ENCODE measurements around the gene HTR1D. TPM values are rescaled to one million over a fixed set of nuclear protein-coding genes. Genes with fewer than 3 reads are reported as not detected.
"Not testable (repeated sequence)": the region's sequence is repeated elsewhere in the genome, so short reads cannot be mapped to it uniquely, and the experiment has no call there.

HTR1D gene
- polyA plus RNA-seq, 4 donors = 0.21 to 11.3 (median 6.2) TPM

GRCh38 chr1:23200883-23201282 lies 16.4 kb downstream of the HTR1D start:
- H3K36me3 ChIP-seq (ENCODE audit: control insufficient read depth in 3 of 3, insufficient read depth in 2 of 3, low read depth in 1 of 3, low read length in 3 of 3) = no peaks in the 10 kb centered on the region
- no peaks in the 10 kb centered on the region for H3K9me3 ChIP-seq (ENCODE audit: control insufficient read depth in 2 of 2, insufficient read depth in 1 of 2, low read depth in 1 of 2, low read length in 1 of 2)
- no peaks in the 10 kb centered on the region for H3K4me1 ChIP-seq (ENCODE audit: control insufficient read depth in 3 of 3, insufficient read depth in 2 of 3, low read depth in 1 of 3, low read length in 2 of 3)
- DNase-seq (no peak), FAIRE-seq (no peak)
- WGBS, 3 donors = 60 to 92% (median 83%) methylated on average over 1 of the region's 1 CpG
- no peak overlapping the region for H3K27ac ChIP-seq (ENCODE audit: low read depth in 1 of 3, low read length in 2 of 3)
- H3K27me3 ChIP-seq (ENCODE audit: control insufficient read depth in 3 of 3, insufficient read depth in 3 of 3, low read length in 3 of 3) = no peaks in the 10 kb centered on the region
- H3K4me3 ChIP-seq (ENCODE audit: low read depth in 1 of 3, low read length in 3 of 3) = no peak overlapping the region

DNA sequence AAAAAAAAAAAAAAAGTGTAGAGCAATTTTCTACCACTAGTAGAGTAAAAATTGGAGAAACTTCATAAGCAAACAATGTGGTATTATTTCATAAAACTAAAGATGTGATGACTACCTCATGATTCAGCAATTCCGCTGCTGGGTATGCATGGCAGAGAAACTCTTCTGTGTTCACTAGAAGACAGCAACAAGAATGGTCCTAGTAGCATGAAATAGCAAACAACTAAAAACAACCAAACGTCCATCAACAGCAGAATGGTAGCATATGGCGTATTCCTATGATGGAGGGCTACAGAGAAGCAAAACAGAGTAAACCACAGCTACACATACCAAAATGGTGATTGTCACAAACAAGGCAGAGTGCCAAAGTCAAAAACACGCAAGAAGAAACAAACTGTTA lies 18.9 kb downstream of the HTR1D start:
- Histone ChIP-seq H3K9me3 (ENCODE audit: control insufficient read depth in 2 of 2, insufficient read depth in 1 of 2, low read depth in 1 of 2, low read length in 1 of 2) (no peaks in the 10 kb centered on the region), H3K27ac (ENCODE audit: low read depth in 1 of 3, low read length in 2 of 3) (no peak overlapping the region), H3K4me3 (ENCODE audit: low read depth in 1 of 3, low read length in 3 of 3) (no peak overlapping the region), H3K4me1 (ENCODE audit: control insufficient read depth in 3 of 3, insufficient read depth in 2 of 3, low read depth in 1 of 3, low read length in 2 of 3) (no peaks in the 10 kb centered on the region), H3K27me3 (ENCODE audit: control insufficient read depth in 3 of 3, insufficient read depth in 3 of 3, low read length in 3 of 3) (no peaks in the 10 kb centered on the region), H3K36me3 (ENCODE audit: control insufficient read depth in 3 of 3, insufficient read depth in 2 of 3, low read depth in 1 of 3, low read length in 3 of 3) (peaks cover 0 to 6% (median 0%) of the 10 kb centered on the region in 3 donors)
- DNase-seq (no peak), FAIRE-seq (no peak)
- WGBS, 3 donors = 71 to 88% (median 78%) methylated on average over 4 of the region's 4 CpGs

DNA sequence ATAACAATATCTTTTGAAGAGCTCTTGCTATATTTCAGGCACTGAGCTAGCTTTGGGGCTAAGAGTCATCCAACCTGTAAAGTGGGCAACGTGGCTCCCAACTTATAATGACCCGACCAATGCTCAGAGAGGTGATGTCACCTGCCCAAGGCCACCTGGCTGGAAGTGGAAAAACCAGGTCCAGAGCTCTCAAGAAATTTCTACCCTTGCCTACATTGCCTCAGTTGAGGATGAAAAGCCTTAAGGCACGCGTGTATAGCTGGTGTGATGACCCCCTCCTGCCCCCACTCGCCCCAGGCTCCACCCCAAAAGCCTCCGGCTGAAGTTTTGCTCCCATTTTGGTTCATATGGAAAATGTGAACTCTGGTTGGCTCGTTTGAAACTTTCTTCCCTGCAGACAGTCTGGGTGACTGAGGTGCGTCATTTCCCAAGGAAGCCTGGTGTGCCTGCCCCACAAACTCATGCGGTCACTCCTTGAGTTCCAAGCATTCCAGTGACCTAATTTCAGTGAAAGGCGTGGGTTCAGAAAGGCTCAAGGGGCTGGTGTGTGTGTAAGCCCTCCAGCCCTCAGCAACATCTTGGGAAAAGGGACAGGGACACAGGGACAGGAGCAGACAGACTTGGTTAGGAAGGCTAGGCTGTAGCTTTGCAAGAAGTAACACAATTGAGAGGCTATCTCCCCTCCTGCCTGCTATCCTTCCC lies 20.5 kb downstream of the HTR1D start:
- Histone ChIP-seq H3K9me3 (ENCODE audit: control insufficient read depth in 2 of 2, insufficient read depth in 1 of 2, low read depth in 1 of 2, low read length in 1 of 2) (no peaks in the 10 kb centered on the region), H3K4me1 (ENCODE audit: control insufficient read depth in 3 of 3, insufficient read depth in 2 of 3, low read depth in 1 of 3, low read length in 2 of 3) (no peaks in the 10 kb centered on the region), H3K27me3 (ENCODE audit: control insufficient read depth in 3 of 3, insufficient read depth in 3 of 3, low read length in 3 of 3) (no peaks in the 10 kb centered on the region), H3K4me3 (ENCODE audit: low read depth in 1 of 3, low read length in 3 of 3) (no peak overlapping the region), H3K27ac (ENCODE audit: low read depth in 1 of 3, low read length in 2 of 3) (no peak overlapping the region), H3K36me3 (ENCODE audit: control insufficient read depth in 3 of 3, insufficient read depth in 2 of 3, low read depth in 1 of 3, low read length in 3 of 3) (peaks cover 0 to 6% (median 0%) of the 10 kb centered on the region in 3 donors)
- DNase-seq (no peak), FAIRE-seq (no peak)
- WGBS, 3 donors = 76 to 80% (median 79%) methylated on average over 10 of the region's 10 CpGs

DNA sequence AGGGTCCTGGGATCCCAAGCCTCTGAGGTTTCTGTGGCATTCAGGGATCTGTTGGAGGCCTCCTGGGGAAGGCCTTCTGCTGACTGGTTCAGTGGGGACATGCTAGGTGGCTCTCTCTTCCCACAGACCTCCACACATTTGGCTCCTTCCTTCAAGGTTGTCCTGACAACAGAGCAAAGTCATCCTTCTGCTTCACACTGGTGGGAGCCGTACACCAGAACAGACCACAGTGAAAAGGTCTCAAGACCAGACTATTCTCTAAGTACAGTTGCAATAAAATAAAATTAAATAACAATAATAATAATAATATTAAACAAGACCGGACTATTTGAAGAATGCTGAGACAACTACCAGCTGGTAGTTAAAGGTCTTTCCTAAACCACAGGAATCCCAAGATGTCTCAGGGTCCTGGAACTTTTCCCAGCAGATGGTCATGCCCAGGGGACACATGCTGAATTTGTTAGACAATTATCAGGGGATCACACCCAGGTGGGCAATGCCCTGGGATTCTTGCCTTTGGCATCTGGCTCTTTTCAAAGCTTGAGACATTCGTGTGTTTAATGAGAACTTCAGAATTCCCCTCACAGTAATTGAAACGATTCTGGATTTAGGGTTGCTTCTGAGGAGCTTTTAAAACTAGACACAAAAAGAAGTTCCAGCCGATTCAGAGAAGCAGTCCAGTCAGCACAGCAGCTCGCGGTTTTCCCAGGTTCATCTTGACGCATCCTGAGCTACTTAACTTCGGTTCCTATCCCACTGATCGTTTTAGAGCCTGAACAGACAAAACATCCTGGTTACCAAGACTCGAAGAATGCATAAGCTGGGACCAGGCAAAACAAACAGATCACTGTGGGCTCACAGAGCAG lies 22.9 kb downstream of the HTR1D start:
- no peaks in the 10 kb centered on the region for H3K4me1 ChIP-seq (ENCODE audit: control insufficient read depth in 3 of 3, insufficient read depth in 2 of 3, low read depth in 1 of 3, low read length in 2 of 3)
- no peak overlapping the region for H3K27ac ChIP-seq (ENCODE audit: low read depth in 1 of 3, low read length in 2 of 3)
- no peak for FAIRE-seq
- no peaks in the 10 kb centered on the region for H3K27me3 ChIP-seq (ENCODE audit: control insufficient read depth in 3 of 3, insufficient read depth in 3 of 3, low read length in 3 of 3)
- no peak overlapping the region for H3K4me3 ChIP-seq (ENCODE audit: low read depth in 1 of 3, low read length in 3 of 3)
- peaks cover 0 to 6% (median 0%) of the 10 kb centered on the region in 3 donors for H3K36me3 ChIP-seq (ENCODE audit: control insufficient read depth in 3 of 3, insufficient read depth in 2 of 3, low read depth in 1 of 3, low read length in 3 of 3)
- WGBS, 3 donors = 65 to 84% (median 72%) methylated on average over 11 of the region's 11 CpGs
- DNase-seq = no peak
- no peaks in the 10 kb centered on the region for H3K9me3 ChIP-seq (ENCODE audit: control insufficient read depth in 2 of 2, insufficient read depth in 1 of 2, low read depth in 1 of 2, low read length in 1 of 2)

GRCh38 chr1:23193391-23194118 lies 23.7 kb downstream of the HTR1D start:
- H3K9me3 ChIP-seq (ENCODE audit: control insufficient read depth in 2 of 2, insufficient read depth in 1 of 2, low read depth in 1 of 2, low read length in 1 of 2) = no peaks in the 10 kb centered on the region
- H3K27ac ChIP-seq (ENCODE audit: low read depth in 1 of 3, low read length in 2 of 3) = no peak overlapping the region
- no peaks in the 10 kb centered on the region for H3K27me3 ChIP-seq (ENCODE audit: control insufficient read depth in 3 of 3, insufficient read depth in 3 of 3, low read length in 3 of 3)
- 94 to 95% (median 94%) methylated on average over 27 of the region's 27 CpGs for WGBS, 3 donors
- no peak overlapping the region for H3K4me3 ChIP-seq (ENCODE audit: low read depth in 1 of 3, low read length in 3 of 3)
- peaks cover 0 to 6% (median 0%) of the 10 kb centered on the region in 3 donors for H3K36me3 ChIP-seq (ENCODE audit: control insufficient read depth in 3 of 3, insufficient read depth in 2 of 3, low read depth in 1 of 3, low read length in 3 of 3)
- FAIRE-seq = no peak
- no peak for DNase-seq
- peaks cover 0 to 4% (median 0%) of the 10 kb centered on the region in 3 donors for H3K4me1 ChIP-seq (ENCODE audit: control insufficient read depth in 3 of 3, insufficient read depth in 2 of 3, low read depth in 1 of 3, low read length in 2 of 3)

DNA sequence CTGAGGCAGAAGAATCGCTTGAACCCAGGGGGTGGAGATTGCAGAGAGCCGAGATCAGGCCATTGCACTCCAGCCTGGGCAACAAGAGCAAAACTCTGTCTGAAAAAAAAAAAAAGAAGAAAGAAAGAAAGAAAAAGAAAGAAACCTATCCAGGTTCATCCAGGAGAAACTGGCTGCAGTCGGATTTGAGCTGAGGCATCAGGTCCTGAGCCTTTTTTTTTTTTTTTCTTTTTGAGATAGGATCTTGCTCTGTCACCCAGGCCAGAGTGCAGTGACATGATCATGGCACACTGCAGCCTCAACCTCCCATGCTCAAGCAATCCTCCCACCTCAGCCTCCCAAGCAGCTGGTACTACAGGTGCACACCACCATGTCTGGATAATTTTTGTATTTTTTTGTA lies 26.1 kb downstream of the HTR1D start:
- Histone ChIP-seq H3K27ac (ENCODE audit: low read depth in 1 of 3, low read length in 2 of 3) (no peak overlapping the region), H3K36me3 (ENCODE audit: control insufficient read depth in 3 of 3, insufficient read depth in 2 of 3, low read depth in 1 of 3, low read length in 3 of 3) (peaks cover 0 to 6% (median 0%) of the 10 kb centered on the region in 3 donors), H3K4me3 (ENCODE audit: low read depth in 1 of 3, low read length in 3 of 3) (no peak overlapping the region), H3K9me3 (ENCODE audit: control insufficient read depth in 2 of 2, insufficient read depth in 1 of 2, low read depth in 1 of 2, low read length in 1 of 2) (no peaks in the 10 kb centered on the region), H3K27me3 (ENCODE audit: control insufficient read depth in 3 of 3, insufficient read depth in 3 of 3, low read length in 3 of 3) (no peaks in the 10 kb centered on the region), H3K4me1 (ENCODE audit: control insufficient read depth in 3 of 3, insufficient read depth in 2 of 3, low read depth in 1 of 3, low read length in 2 of 3) (peaks cover 0 to 18% (median 2%) of the 10 kb centered on the region in 3 donors)
- DNase-seq = no peak
- FAIRE-seq = no peak
- WGBS, 3 donors = 94 to 97% (median 94%) methylated on average over 3 of the region's 3 CpGs

DNA sequence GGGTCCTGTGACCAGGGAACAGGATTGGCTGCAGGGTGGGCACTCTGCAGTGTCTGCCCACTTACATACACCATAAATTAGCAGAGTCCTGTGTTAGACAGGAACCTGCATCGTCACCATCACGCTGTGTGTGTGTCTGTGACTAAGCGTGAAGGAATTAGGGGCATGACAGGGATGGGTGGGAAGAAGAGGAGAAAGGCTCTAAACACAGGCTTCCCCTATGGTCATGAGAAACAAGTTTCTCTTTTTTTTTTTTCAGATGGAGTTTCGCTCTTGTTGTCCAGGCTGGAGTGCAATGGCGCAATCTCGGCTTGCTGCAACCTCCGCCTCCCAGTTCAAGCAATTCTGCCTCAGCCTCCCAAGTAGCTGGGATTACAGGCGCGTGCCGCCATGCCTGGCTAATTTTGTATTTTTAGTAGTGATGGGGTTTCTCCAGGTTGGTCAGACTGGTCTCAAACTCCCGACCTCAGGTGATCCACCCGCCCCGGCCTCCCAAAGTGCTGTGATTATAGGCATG lies 28.3 kb downstream of the HTR1D start:
- peak in 1 of 2 donors; percentile 42 for DNase-seq
- Histone ChIP-seq H3K4me1 (ENCODE audit: control insufficient read depth in 3 of 3, insufficient read depth in 2 of 3, low read depth in 1 of 3, low read length in 2 of 3) (peaks cover 0 to 20% (median 4%) of the 10 kb centered on the region in 3 donors), H3K27ac (ENCODE audit: low read depth in 1 of 3, low read length in 2 of 3) (peak overlapping the region in 1 of 3 donors; percentile 78)
- H3K36me3 ChIP-seq (ENCODE audit: control insufficient read depth in 3 of 3, insufficient read depth in 2 of 3, low read depth in 1 of 3, low read length in 3 of 3); H3K27me3 ChIP-seq (ENCODE audit: control insufficient read depth in 3 of 3, insufficient read depth in 3 of 3, low read length in 3 of 3); H3K4me3 ChIP-seq (ENCODE audit: low read depth in 1 of 3, low read length in 3 of 3); H3K9me3 ChIP-seq (ENCODE audit: control insufficient read depth in 2 of 2, insufficient read depth in 1 of 2, low read depth in 1 of 2, low read length in 1 of 2); FAIRE-seq: not testable (repeated sequence)
- WGBS, 3 donors = 88 to 95% (median 91%) methylated on average over 12 to 13 of the region's 13 CpGs

GRCh38 chr1:23188434-23188884 lies 28.8 kb downstream of the HTR1D start:
- Histone ChIP-seq H3K4me3 (ENCODE audit: low read depth in 1 of 3, low read length in 3 of 3) (no peak overlapping the region), H3K4me1 (ENCODE audit: control insufficient read depth in 3 of 3, insufficient read depth in 2 of 3, low read depth in 1 of 3, low read length in 2 of 3) (peaks cover 0 to 20% (median 4%) of the 10 kb centered on the region in 3 donors), H3K36me3 (ENCODE audit: control insufficient read depth in 3 of 3, insufficient read depth in 2 of 3, low read depth in 1 of 3, low read length in 3 of 3) (peaks cover 0 to under 1% (median 0%) of the 10 kb centered on the region in 3 donors), H3K9me3 (ENCODE audit: control insufficient read depth in 2 of 2, insufficient read depth in 1 of 2, low read depth in 1 of 2, low read length in 1 of 2) (no peaks in the 10 kb centered on the region), H3K27me3 (ENCODE audit: control insufficient read depth in 3 of 3, insufficient read depth in 3 of 3, low read length in 3 of 3) (no peaks in the 10 kb centered on the region), H3K27ac (ENCODE audit: low read depth in 1 of 3, low read length in 2 of 3) (peak overlapping the region in 2 of 3 donors; percentile 78 to 79)
- peak; percentile 88 to 92 for DNase-seq
- no peak for FAIRE-seq
- 28 to 52% (median 52%) methylated on average over 6 of the region's 6 CpGs for WGBS, 3 donors
